Activated T-cell treated with anti-CD3 and anti-CD28 coated beads for 1 hour (primary cell): ENCODE results near the gene MRPS18A.
A peak's percentile ranks its signal among the peaks of the same experiment; 100 is the strongest.

Experiments used
- DNase-seq: peaks from one replicate; pipeline ENCODE4 v3.0.0-alpha.2; 2020; ENCODE audit warnings: low read depth

The MRPS18A gene

GRCh38 chr6:43687437-43688347 lies at the start of gene MRPS18A:
Gene MRPS18A, minus strand, starts transcription at chr6:43687791. Its CDS starts 12 bp downstream, at chr6:43687779.
- peak; percentile 63 for DNase-seq

DNA sequence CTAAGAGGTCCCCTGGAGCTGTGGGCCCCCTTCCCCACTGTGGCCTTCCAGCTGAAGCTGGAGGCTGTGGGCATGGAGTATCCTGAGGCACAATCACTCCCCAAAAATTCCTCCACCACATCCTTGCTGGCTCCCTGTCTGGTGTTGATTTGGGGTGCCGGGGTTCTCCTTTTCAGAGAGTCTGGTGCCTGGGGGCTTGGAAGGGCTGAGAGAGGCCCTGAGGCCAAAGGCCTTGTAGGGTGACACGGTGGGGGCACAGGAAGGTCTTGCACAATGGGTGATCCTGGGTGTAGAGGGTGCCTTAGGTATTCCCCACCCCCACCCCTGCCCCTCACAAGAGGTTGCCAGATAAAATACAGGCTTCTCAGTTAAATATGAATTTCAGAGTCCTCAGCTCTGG lies 49.3 kb upstream of the MRPS18A start:
- DNase-seq, result no peak

DNA sequence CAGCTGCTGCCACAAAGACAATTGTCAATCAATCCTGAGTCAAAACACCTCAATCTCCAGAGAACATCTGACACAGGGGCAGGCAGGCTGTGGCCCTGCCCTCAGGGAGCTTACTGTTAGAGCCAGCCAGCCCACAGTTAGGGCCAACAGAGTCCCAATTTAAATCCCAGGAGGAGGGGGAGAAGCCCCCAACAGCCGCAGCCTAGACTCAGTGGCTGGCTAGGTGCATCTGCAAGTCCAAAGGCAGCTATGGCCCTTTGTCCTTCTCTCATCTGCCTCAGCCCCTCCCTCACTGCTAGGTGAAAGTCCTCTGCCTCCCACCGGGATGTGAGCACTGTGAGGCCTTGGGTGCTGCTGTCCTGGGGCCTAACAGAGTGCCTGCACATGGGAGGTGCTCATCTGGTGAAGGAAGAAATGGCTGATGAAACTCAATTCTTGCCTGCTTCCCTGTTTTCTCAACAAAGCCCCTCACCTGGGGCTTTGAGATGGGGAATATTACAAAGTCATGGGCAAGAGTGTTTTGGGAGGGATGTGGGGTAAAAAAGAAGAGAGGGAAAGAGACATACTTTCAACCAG lies 48.7 kb upstream of the MRPS18A start:
- DNase-seq, result no peak

GRCh38 chr6:43735642-43736199 lies 48.1 kb upstream of the MRPS18A start:
- no peak for DNase-seq

GRCh38 chr6:43734294-43734665 lies 46.7 kb upstream of the MRPS18A start:
- DNase-seq, result no peak

DNA sequence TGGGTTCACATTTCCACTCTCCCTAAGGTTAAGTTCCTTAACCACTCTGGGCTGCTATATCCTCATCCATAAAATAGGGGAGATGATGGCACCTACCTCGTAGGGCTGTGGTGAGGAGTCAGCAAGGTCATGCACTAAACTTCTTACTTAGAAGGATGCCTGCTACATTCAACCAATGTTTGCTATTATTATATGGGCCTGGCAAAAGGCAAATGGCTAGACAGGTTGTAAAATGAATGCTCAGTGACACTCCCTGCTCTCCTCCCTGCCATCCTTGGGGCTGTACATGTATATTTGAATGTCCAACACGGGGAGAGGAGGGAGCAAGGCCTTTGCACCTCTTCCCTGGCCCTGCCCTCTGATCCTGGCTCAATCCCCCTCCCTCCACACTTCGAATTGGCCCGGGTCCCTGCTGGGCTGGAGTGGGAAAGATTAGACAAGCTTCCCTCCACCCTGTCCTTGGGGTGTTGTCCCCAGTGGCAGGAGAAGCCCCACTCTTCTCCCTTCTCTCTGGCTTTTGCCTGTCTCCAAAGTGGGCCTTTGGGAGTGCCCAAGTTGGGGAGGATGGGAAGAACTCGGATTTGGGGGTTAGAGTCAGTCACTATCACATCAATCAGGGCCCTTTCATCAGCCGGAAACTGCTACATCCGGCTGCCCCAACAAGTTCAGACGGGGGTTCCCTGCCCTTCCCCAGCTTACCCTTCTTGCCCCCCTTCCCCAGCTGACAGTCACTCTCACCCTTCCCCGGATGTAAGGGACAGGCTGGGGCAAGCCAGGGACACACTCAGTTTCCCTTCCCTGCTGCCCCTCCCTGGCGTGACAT lies 46.1 kb upstream of the MRPS18A start:
- DNase-seq, result no peak

GRCh38 chr6:43730634-43731033 lies 43.0 kb upstream of the MRPS18A start:
- no peak for DNase-seq

- no peak for DNase-seq
Observed at GRCh38 chr6:43729537-43729936, 41.9 kb upstream of the MRPS18A start.

DNA sequence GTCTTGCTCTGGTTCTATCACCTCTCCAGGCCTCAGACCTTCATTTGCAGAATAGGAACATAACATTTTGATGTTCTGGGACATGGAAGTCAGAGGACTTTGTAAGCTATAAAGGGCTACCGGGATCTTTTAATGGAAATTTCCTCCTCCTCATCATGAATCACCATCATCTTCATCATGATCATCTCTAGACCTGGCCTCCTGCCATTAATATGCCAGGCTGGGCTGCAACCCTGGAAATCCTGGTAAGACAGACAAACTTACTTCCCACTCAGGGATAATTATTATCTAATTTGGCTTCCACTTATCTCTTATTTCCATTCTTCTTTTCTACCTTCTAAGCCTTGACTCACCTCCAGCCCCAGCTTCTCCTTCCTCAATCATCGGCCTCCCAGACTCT lies 41.0 kb upstream of the MRPS18A start:
- no peak for DNase-seq

DNA sequence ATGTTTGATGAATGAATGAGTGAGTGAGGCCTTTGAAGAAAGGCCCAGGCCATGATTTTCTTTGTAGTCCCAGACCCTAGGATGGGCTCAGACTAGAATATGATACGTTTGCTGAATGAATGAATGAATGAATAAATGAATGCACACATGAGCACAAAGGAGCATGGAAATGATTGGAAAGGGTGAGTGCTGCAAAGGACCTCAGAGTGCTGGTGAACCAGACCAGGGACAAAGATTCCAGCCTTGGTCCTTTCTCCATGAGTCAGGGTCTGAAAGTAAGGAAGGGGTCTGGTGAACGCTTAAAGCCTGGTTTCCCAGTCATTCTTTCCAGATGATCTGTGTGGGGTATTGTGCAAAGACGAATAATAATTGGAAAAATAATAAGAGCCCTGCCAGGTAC lies 40.0 kb upstream of the MRPS18A start:
- DNase-seq, result no peak

DNA sequence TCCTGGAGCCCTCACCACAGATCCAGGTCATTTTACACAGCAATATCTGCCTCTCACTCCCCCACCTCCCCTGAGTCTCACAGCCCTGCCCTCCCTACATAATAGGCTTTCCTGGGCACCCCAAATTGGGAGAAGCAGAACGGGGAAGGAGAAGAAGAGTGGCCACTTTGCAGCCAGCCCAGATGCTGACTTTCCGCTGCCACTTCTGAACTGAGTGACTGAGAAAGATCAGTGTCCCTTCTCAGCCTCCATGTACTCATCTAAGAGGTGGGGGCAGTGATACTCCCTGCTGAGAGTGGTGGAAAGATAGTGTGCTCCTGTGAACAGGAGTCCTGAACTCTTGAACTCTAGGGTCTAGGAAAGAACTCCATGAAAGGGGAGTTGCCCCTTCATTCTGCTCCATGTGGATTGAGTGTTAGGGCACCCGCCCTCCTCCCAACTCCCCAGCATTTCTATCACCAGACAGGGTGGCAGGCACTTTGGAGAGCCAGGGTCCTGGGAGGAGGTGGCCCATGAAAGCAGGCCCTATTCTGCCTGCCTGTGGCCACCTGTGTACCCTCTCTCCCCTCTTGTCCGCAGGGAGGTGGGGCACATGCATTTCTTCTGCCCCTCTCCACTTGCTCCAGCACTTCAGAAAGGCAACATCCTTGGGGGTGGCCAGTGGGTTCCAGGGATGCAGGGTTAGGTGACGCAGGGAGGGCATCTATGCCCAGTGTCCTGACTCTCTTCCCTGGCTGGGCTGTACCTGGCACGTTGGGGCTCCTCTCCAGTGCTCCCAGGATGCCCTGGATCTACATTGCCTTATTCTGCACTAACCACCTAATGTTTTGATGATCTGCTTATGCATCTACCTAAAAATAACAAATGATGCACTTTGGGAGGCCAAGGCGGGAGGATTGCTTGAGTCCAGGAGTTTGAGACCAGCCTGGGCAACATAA lies 38.3 kb upstream of the MRPS18A start:
- DNase-seq, result no peak

- DNase-seq, result peak; percentile 36
Observed at GRCh38 chr6:43724914-43725642, 37.5 kb upstream of the MRPS18A start.

GRCh38 chr6:43724354-43724753 lies 36.8 kb upstream of the MRPS18A start:
- DNase-seq, result no peak

- peak; percentile 54 for DNase-seq
Observed at GRCh38 chr6:43723737-43724295, 36.2 kb upstream of the MRPS18A start.

GRCh38 chr6:43722920-43723545 lies 35.4 kb upstream of the MRPS18A start:
- DNase-seq, result no peak

- no peak for DNase-seq
Observed at GRCh38 chr6:43720999-43721398, 33.4 kb upstream of the MRPS18A start.

DNA sequence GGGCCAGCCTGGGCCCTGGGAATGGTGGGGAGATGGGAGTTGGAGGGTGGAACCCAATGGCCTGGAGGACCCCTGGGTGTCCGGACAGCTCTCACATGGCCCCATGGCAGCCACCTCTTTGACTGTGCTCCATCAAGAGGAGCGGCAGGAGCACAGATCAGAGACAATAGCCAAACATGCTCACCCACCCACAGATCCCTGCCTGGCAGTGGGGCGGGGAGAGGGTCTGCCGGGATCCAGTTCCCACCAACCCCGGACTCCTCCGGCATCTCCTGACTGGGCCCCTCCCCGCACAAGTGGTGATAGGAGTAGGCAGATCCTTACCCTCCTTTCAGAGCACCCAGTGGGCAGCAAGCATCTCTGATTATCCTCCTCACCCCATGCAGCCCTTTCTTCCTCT lies 31.9 kb upstream of the MRPS18A start:
- DNase-seq, result no peak

DNA sequence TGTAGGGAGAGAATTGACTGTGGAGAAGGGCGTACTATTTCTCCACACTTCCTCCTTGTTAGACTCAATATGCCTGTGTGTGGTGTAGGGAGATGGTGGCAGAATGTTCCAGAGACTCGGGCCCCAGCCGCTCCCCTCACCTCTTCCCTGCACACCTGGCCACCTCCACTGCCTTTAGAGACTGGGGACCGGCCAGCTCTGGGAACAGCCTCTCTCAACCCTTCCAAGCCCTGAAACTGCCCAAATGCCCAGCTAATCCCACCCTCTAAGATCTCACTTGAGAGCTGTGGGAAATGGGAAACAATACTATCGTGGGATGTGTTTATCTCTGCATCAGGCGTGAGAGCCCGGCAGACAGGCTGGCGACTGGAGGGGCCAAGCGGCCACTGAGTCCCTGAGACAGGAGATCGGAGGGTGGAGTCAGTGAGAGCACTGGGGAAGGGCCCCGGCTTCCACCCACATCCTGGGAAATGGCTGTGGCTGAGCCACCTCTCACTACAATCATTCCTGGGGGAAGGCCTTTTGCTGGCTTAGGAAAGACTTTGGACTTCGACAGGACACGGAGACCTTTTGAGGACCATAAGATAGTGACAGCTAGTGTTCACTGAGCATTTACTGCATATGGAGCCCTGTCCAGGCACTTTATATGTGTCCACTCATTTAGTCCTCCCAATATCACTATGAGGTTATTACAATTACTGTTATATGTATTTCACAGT lies 31.0 kb upstream of the MRPS18A start:
- no peak for DNase-seq

- DNase-seq, result no peak
Observed at GRCh38 chr6:43717822-43718221, 30.2 kb upstream of the MRPS18A start.
